Fibroblast of skin of left biceps (primary cell): ENCODE results near the gene LGALS1.
"Not testable (repeated sequence)": the region's sequence is repeated elsewhere in the genome, so short reads cannot be mapped to it uniquely, and the experiment has no call there.

Experiments
- DNase-seq, 2 experiments: peaks; one replicate each; pipeline ENCODE4 v3.0.0-alpha.2; 2013; ENCODE audit warnings: low read depth in 2 of 2

LGALS1 gene

GRCh38 chr22:37686002-37686982 is 10.9 kb downstream of the LGALS1 start, which contains the start of gene NOL12:
Gene NOL12 (plus strand): TSS chr22:37686343. CDS start chr22:37686393, 50 bp downstream.
- DNase-seq = peak; percentile 59 to 62

- DNase-seq = no peak
Measured at GRCh38 chr22:37690407-37690806, 15.0 kb downstream of the LGALS1 start.

- no peak for DNase-seq
Measured at GRCh38 chr22:37690901-37691504, 15.6 kb downstream of the LGALS1 start.

- no peak for DNase-seq
Measured at GRCh38 chr22:37692627-37693285, 17.3 kb downstream of the LGALS1 start.

GRCh38 chr22:37694131-37694530 is 18.7 kb downstream of the LGALS1 start:
- not testable (repeated sequence) for DNase-seq

GRCh38 chr22:37696260-37696656 is 20.8 kb downstream of the LGALS1 start:
- DNase-seq = not testable (repeated sequence)

- peak; percentile 78 to 84 for DNase-seq
Measured at GRCh38 chr22:37696657-37697537, 21.5 kb downstream of the LGALS1 start, which contains the start of gene TRIOBP. Gene TRIOBP (plus strand): TSS chr22:37697048. CDS start chr22:37701366, 4,318 bp downstream.

GRCh38 chr22:37697538-37697835 is 22.1 kb downstream of the LGALS1 start:
- no peak for DNase-seq

GRCh38 chr22:37701141-37701786 is 25.8 kb downstream of the LGALS1 start:
- no peak for DNase-seq

- DNase-seq = no peak
Measured at GRCh38 chr22:37703906-37704305, 28.5 kb downstream of the LGALS1 start.

GRCh38 chr22:37704645-37705044 is 29.2 kb downstream of the LGALS1 start:
- no peak for DNase-seq

GRCh38 chr22:37705205-37705604 is 29.8 kb downstream of the LGALS1 start:
- DNase-seq = no peak

GRCh38 chr22:37708580-37709444 is 33.4 kb downstream of the LGALS1 start:
- DNase-seq = no peak

- no peak for DNase-seq
Measured at GRCh38 chr22:37709445-37709765, 34.0 kb downstream of the LGALS1 start.

GRCh38 chr22:37710675-37711074 is 35.2 kb downstream of the LGALS1 start:
- DNase-seq = no peak

- no peak for DNase-seq
Measured at GRCh38 chr22:37711490-37711889, 36.1 kb downstream of the LGALS1 start.

- DNase-seq = no peak
Measured at GRCh38 chr22:37713761-37714160, 38.3 kb downstream of the LGALS1 start.

- DNase-seq = no peak
Measured at GRCh38 chr22:37714634-37715033, 39.2 kb downstream of the LGALS1 start.

GRCh38 chr22:37715760-37716159 is 40.3 kb downstream of the LGALS1 start:
- DNase-seq = no peak

- DNase-seq = no peak
Measured at GRCh38 chr22:37716708-37717107, 41.3 kb downstream of the LGALS1 start.
